ENCODE measurements around the gene DLG5. TPM values are rescaled to one million over a fixed set of nuclear protein-coding genes. Genes with fewer than 3 reads are reported as not detected.

The DLG5 gene
- total RNA-seq, 2 donors from 2014 or later: 22.6 to 35.6 TPM

GRCh38 chr10:77784856-77785255 is 141.7 kb downstream of the DLG5 start:
- no peak for TF ChIP-seq POLR2A (IDR thresholded peaks at IDR 0.05)
- TF ChIP-seq CTCF (IDR thresholded peaks at IDR 0.05): no peak
- intact Hi-C loops (cut with DNase I): no loop called here
- H3K27me3 ChIP-seq: no peaks in the 10 kb centered on the region

GRCh38 chr10:77782328-77783061 is 144.1 kb downstream of the DLG5 start:
- Histone ChIP-seq H3K36me3 (replicated peaks in 1 of 2; ENCODE audit: insufficient read depth in 1 of 2, low read depth in 2 of 2) (no peaks in the 10 kb centered on the region), H3K4me3 (no peak overlapping the region), H3K27me3 (no peaks in the 10 kb centered on the region), H3K4me1 (no peaks in the 10 kb centered on the region), H3K27ac (no peak overlapping the region), H3K9me3 (no peaks in the 10 kb centered on the region)
- intact Hi-C loops (cut with DNase I): no loop called here
- DNase-seq: no peak
- TF ChIP-seq POLR2A (IDR thresholded peaks at IDR 0.05): no peak
- no peak for TF ChIP-seq CTCF (IDR thresholded peaks at IDR 0.05)
- ATAC-seq: no peak
- 91 to 98% methylated on average over 6 to 8 of the region's 8 CpGs for WGBS, 2 donors

More at GRCh38 chr10:77784856-77785255, 141.7 kb downstream of the DLG5 start:
- H3K9me3 ChIP-seq: no peaks in the 10 kb centered on the region
- no peak overlapping the region for H3K27ac ChIP-seq
- H3K4me3 ChIP-seq: no peak overlapping the region
- H3K36me3 ChIP-seq (replicated peaks in 1 of 2; ENCODE audit: insufficient read depth in 1 of 2, low read depth in 2 of 2): no peaks in the 10 kb centered on the region
- ATAC-seq (no peak), DNase-seq (no peak)
- WGBS, 2 donors: 96 to 97% methylated on average over 4 of the region's 4 CpGs
- H3K4me1 ChIP-seq: no peaks in the 10 kb centered on the region

- Histone ChIP-seq H3K4me1 (no peaks in the 10 kb centered on the region), H3K27ac (no peak overlapping the region), H3K36me3 (replicated peaks in 1 of 2; ENCODE audit: insufficient read depth in 1 of 2, low read depth in 2 of 2) (no peaks in the 10 kb centered on the region), H3K4me3 (no peak overlapping the region), H3K9me3 (peaks cover 0 to 5% (median 0%) of the 10 kb centered on the region in 3 donors), H3K27me3 (no peaks in the 10 kb centered on the region)
- ATAC-seq (no peak), DNase-seq (no peak)
- 92 to 93% methylated on average over 9 to 27 of the region's 27 CpGs for WGBS, 2 donors
- no peak for TF ChIP-seq CTCF (IDR thresholded peaks at IDR 0.05)
- TF ChIP-seq POLR2A (IDR thresholded peaks at IDR 0.05): no peak
- intact Hi-C loops (cut with DNase I): no loop called here
Observed at GRCh38 chr10:77781451-77782327, 144.9 kb downstream of the DLG5 start.

GRCh38 chr10:77780180-77780579 is 146.4 kb downstream of the DLG5 start:
- no peaks in the 10 kb centered on the region for H3K4me1 ChIP-seq
- DNase-seq (no peak), ATAC-seq (no peak)
- no peaks in the 10 kb centered on the region for H3K36me3 ChIP-seq (replicated peaks in 1 of 2; ENCODE audit: insufficient read depth in 1 of 2, low read depth in 2 of 2)
- H3K27ac ChIP-seq: no peak overlapping the region
- H3K4me3 ChIP-seq: no peak overlapping the region
- intact Hi-C loops (cut with DNase I): no loop called here
- peaks cover 0 to 9% (median 0%) of the 10 kb centered on the region in 3 donors for H3K9me3 ChIP-seq
- TF ChIP-seq POLR2A (IDR thresholded peaks at IDR 0.05) (no peak), CTCF (IDR thresholded peaks at IDR 0.05) (no peak)
- no peaks in the 10 kb centered on the region for H3K27me3 ChIP-seq
- WGBS, 2 donors: 99 to 100% methylated on average over 3 to 9 of the region's 9 CpGs
